K562 (cell line): ENCODE data around the gene ITIH6. TPM values are rescaled to one million over a fixed set of nuclear protein-coding genes. Genes with fewer than 3 reads are reported as not detected.

ENCODE experiments used
- EP400 ChIP-seq: fragments of 450-650 bp; IDR thresholded peaks from 2 replicates; pipeline ENCODE4 v1.6.1; 2017; ENCODE audit warnings: antibody characterized with exemption, mild to moderate bottlenecking, moderate library complexity
- MEIS2 ChIP-seq: fragments of 450-650 bp; IDR thresholded peaks from 2 replicates; pipeline ENCODE4 v1.6.1; 2014; ENCODE audit warnings: mild to moderate bottlenecking; ENCODE audit not compliant: partially characterized antibody
- POLR2G ChIP-seq: fragments of 200-400 bp; formaldehyde crosslinking; IDR thresholded peaks from 2 replicates; pipeline ENCODE4 v1.6.1; 2017; ENCODE audit warnings: low read depth, mild to moderate bottlenecking, antibody characterized with exemption, low read length, moderate library complexity
- ZC3H11A ChIP-seq: IDR thresholded peaks from 2 replicates; pipeline ENCODE4 v1.6.1; 2012; ENCODE audit warnings: low read depth, low read length, improper control_type of control experiment
- ZNF75A ChIP-seq: fragments of 450-650 bp; formaldehyde crosslinking; IDR thresholded peaks from 2 replicates; pipeline ENCODE4 v1.4.0; 2020; ENCODE audit warnings: mild to moderate bottlenecking
- polyA plus RNA-seq, 8 experiments: library from polyadenylated mRNA; depleted of rRNA in 4 of 8; stranded (reverse) in 5 of 8; unstranded in 3 of 8; fragments of >200 nt; fragmentation: Nextera tagmentation in 2 of 8; fragmentation: Illumina TruSeq in 1 of 8; extraction: Ambion mirVana in 2 of 8; extraction: Trizol in 1 of 8; gene quantifications; 2 replicates each; pipeline versions ENCODE4 v1.2.1 to v1.2.3, GENCODE V29; 2011 to 2014; ENCODE audit warnings: inconsistent platforms in 1 of 8, missing spikeins in 1 of 8
- total RNA-seq, 7 experiments: library from RNA; depleted of rRNA in 6 of 7; stranded (reverse); fragments of >200 nt in 6 of 7; fragmentation: Illumina TruSeq in 2 of 7; extraction: Trizol in 2 of 7; gene quantifications; 2 replicates each; pipeline versions ENCODE4 v1.2.1 to v1.2.3, GENCODE V29; 2011 to 2021; ENCODE audit warnings: low replicate concordance in 1 of 7
- TF ChIP-seq, protein P1 (sequence below): fragments of 250-450 bp; sonication (Bioruptor Pico); IDR thresholded peaks from 2 replicates; pipeline ENCODE4 v1.8.0; 2022; ENCODE audit warnings: moderate library complexity, mild to moderate bottlenecking, inconsistent platforms
- TF ChIP-seq, protein P2 (sequence below), 2 experiments: fragments of 450-650 bp in 1 of 2; IDR thresholded peaks; 2 replicates each; pipeline ENCODE4 v1.6.1; 2011 to 2017; ENCODE audit warnings: low read depth in 2 of 2, antibody characterized with exemption in 1 of 2, borderline replicate concordance in 1 of 2, low read length in 1 of 2, mild to moderate bottlenecking in 1 of 2, mixed read lengths in 1 of 2; ENCODE audit not compliant: control insufficient read depth in 1 of 2
- TF ChIP-seq, protein P3 (sequence below): fragments of 200-800 bp; sonication (Bioruptor generic); IDR thresholded peaks from 2 replicates; pipeline ENCODE4 v1.6.1; 2017; ENCODE audit warnings: missing genetic modification characterization, missing compliant biosample characterization
- TF ChIP-seq, protein P4 (sequence below): fragments of 450-650 bp; IDR thresholded peaks from 2 replicates; pipeline ENCODE4 v1.6.1; 2014; ENCODE audit warnings: low read depth, mild to moderate bottlenecking, moderate library complexity, borderline replicate concordance

ITIH6 gene
- total and polyA plus RNA-seq, 9 of the 15 experiments (the other 6 are each of a cell fraction or from before 2014, with no cell fraction given): 0.03 TPM; not detected in 8

DNA sequence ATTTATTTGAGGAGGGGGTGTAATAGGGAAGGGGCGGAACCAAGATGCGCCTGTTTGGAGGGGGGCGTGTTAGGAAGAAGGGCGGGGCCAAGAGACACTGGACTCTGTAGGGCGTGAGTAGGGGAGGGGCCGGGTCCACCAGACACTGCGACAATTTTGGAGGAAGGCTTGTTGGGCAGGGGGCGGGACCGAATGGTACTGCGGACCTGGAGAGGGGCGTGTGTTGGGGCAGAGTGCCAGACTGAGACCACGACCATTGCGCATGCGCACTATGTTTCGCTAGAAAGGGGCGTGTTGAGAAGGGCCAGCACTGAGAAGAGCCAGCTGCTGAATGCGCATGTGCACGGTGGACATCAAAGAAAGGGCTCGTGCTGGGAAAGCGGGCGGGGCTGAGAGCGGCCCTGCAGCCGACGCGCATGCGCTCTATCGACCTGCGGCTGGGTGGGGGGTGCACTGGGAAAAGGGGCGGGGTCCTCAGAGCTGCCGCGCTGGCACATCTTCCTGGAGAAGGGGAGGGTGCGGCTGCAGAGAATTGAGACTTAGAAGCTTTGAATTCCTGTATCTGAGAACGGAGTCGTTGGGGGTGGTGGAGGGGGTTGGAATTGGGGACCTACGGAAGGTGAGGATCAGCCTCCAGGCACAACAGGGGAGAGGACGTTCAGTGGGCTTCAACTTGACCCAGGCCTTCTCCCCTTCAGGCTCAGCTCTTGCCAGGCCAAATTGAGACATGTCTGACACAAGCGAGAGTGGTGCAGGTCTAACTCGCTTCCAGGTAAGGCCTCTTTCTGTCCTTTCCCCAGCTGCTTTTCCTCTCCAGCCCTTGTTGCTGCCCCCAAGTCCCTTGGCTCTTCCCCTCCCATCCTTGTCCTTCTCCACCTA is 10.8 kb upstream of the ITIH6 start (continued):
- peak; percentile 92 for TF ChIP-seq MEIS2
- TF ChIP-seq POLR2G: peak; percentile 43
- TF ChIP-seq, protein P1, sequence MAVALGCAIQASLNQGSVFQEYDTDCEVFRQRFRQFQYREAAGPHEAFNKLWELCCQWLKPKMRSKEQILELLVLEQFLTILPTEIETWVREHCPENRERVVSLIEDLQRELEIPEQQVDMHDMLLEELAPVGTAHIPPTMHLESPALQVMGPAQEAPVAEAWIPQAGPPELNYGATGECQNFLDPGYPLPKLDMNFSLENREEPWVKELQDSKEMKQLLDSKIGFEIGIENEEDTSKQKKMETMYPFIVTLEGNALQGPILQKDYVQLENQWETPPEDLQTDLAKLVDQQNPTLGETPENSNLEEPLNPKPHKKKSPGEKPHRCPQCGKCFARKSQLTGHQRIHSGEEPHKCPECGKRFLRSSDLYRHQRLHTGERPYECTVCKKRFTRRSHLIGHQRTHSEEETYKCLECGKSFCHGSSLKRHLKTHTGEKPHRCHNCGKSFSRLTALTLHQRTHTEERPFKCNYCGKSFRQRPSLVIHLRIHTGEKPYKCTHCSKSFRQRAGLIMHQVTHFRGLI (CRISPR knock-in tag): no peak
- TF ChIP-seq, protein P2, sequence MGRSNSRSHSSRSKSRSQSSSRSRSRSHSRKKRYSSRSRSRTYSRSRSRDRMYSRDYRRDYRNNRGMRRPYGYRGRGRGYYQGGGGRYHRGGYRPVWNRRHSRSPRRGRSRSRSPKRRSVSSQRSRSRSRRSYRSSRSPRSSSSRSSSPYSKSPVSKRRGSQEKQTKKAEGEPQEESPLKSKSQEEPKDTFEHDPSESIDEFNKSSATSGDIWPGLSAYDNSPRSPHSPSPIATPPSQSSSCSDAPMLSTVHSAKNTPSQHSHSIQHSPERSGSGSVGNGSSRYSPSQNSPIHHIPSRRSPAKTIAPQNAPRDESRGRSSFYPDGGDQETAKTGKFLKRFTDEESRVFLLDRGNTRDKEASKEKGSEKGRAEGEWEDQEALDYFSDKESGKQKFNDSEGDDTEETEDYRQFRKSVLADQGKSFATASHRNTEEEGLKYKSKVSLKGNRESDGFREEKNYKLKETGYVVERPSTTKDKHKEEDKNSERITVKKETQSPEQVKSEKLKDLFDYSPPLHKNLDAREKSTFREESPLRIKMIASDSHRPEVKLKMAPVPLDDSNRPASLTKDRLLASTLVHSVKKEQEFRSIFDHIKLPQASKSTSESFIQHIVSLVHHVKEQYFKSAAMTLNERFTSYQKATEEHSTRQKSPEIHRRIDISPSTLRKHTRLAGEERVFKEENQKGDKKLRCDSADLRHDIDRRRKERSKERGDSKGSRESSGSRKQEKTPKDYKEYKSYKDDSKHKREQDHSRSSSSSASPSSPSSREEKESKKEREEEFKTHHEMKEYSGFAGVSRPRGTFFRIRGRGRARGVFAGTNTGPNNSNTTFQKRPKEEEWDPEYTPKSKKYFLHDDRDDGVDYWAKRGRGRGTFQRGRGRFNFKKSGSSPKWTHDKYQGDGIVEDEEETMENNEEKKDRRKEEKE (IDR thresholded peaks at IDR 0.05; ENCODE audit: borderline replicate concordance in 1 of 2, control insufficient read depth in 1 of 2, low read depth in 2 of 2, low read length in 1 of 2): no peak
- no peak for TF ChIP-seq ZC3H11A
- TF ChIP-seq, protein P3, sequence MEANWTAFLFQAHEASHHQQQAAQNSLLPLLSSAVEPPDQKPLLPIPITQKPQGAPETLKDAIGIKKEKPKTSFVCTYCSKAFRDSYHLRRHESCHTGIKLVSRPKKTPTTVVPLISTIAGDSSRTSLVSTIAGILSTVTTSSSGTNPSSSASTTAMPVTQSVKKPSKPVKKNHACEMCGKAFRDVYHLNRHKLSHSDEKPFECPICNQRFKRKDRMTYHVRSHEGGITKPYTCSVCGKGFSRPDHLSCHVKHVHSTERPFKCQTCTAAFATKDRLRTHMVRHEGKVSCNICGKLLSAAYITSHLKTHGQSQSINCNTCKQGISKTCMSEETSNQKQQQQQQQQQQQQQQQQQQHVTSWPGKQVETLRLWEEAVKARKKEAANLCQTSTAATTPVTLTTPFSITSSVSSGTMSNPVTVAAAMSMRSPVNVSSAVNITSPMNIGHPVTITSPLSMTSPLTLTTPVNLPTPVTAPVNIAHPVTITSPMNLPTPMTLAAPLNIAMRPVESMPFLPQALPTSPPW (CRISPR knock-in tag): peak; percentile 57
- no peak for TF ChIP-seq ZNF75A (CRISPR knock-in tag)
- TF ChIP-seq, protein P4, sequence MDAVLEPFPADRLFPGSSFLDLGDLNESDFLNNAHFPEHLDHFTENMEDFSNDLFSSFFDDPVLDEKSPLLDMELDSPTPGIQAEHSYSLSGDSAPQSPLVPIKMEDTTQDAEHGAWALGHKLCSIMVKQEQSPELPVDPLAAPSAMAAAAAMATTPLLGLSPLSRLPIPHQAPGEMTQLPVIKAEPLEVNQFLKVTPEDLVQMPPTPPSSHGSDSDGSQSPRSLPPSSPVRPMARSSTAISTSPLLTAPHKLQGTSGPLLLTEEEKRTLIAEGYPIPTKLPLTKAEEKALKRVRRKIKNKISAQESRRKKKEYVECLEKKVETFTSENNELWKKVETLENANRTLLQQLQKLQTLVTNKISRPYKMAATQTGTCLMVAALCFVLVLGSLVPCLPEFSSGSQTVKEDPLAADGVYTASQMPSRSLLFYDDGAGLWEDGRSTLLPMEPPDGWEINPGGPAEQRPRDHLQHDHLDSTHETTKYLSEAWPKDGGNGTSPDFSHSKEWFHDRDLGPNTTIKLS: peak; percentile 65
- peak; percentile 34; the same call in 1 of the 2 replicates for TF ChIP-seq EP400
- TF ChIP-seq, all 486 proteins: peak for 22
